H9 (cell line): ENCODE measurements around the gene ERO1A. TPM values are rescaled to one million over a fixed set of nuclear protein-coding genes. Genes with fewer than 3 reads are reported as not detected.

ENCODE experiments used
- DNase-seq: peaks from one replicate; pipeline ENCODE4 v3.0.0-alpha.2; 2017
- H2AFZ ChIP-seq: one replicate; pipeline ENCODE4 v1.6.1; 2013; ENCODE audit warnings: mild to moderate bottlenecking, low read length, control low read depth, moderate library complexity
- H2AK5ac ChIP-seq: 2 replicates; pipeline ENCODE4 v1.6.1; 2013; ENCODE audit warnings: low read length, control low read depth, mixed read lengths; ENCODE audit not compliant: insufficient read length
- H2BK120ac ChIP-seq: one replicate; pipeline ENCODE4 v1.6.1; 2013; ENCODE audit warnings: low read depth, mild to moderate bottlenecking, low read length, control low read depth, inconsistent platforms; ENCODE audit not compliant: poor library complexity, severe bottlenecking
- H2BK12ac ChIP-seq: 2 replicates; pipeline ENCODE4 v1.6.1; 2013; ENCODE audit warnings: low read length, control low read depth, mixed read lengths, low read depth; ENCODE audit not compliant: insufficient read length
- H2BK15ac ChIP-seq: 2 replicates; pipeline ENCODE4 v1.6.1; 2013; ENCODE audit warnings: low read depth, low read length, control low read depth
- H2BK20ac ChIP-seq: one replicate; pipeline ENCODE4 v1.6.1; 2013; ENCODE audit warnings: low read depth, mild to moderate bottlenecking, low read length, control low read depth, inconsistent platforms; ENCODE audit not compliant: poor library complexity, severe bottlenecking
- H2BK5ac ChIP-seq: 2 replicates; pipeline ENCODE4 v1.6.1; 2013; ENCODE audit warnings: low read length, control low read depth, mixed read lengths; ENCODE audit not compliant: insufficient read length
- H3K14ac ChIP-seq: 2 replicates; pipeline ENCODE4 v1.6.1; 2013; ENCODE audit warnings: low read length, control low read depth; ENCODE audit not compliant: insufficient read depth
- H3K18ac ChIP-seq: 2 replicates; pipeline ENCODE4 v1.6.1; 2013; ENCODE audit warnings: low read depth, mild to moderate bottlenecking, mixed read lengths, low read length, control low read depth; ENCODE audit not compliant: insufficient read length
- H3K23ac ChIP-seq: 2 replicates; pipeline ENCODE4 v1.6.1; 2013; ENCODE audit warnings: low read length, control low read depth, mixed read lengths, low read depth; ENCODE audit not compliant: insufficient read length
- H3K23me2 ChIP-seq: 2 replicates; pipeline ENCODE4 v1.6.1; 2013; ENCODE audit warnings: low read depth, mild to moderate bottlenecking, mixed read lengths, low read length, control low read depth; ENCODE audit not compliant: insufficient read length, poor library complexity, severe bottlenecking
- H3K27ac ChIP-seq: 2 replicates; pipeline ENCODE4 v1.5.1; 2013; ENCODE audit warnings: low read length, control low read depth, mixed read lengths, low read depth; ENCODE audit not compliant: insufficient read length
- H3K27me3 ChIP-seq: 2 replicates; pipeline ENCODE4 v1.6.1; 2013; ENCODE audit warnings: low read length, control low read depth, inconsistent platforms; ENCODE audit not compliant: insufficient read depth
- H3K4ac ChIP-seq: 2 replicates; pipeline ENCODE4 v1.6.1; 2013; ENCODE audit warnings: low read depth, mild to moderate bottlenecking, control low read depth, inconsistent platforms, low read length, moderate library complexity
- H3K4me1 ChIP-seq: 2 replicates; pipeline ENCODE4 v1.6.1; 2013; ENCODE audit warnings: low read length, control low read depth, inconsistent platforms; ENCODE audit not compliant: insufficient read depth
- H3K4me2 ChIP-seq: 2 replicates; pipeline ENCODE4 v1.6.1; 2013; ENCODE audit warnings: low read length, control low read depth, mixed read lengths; ENCODE audit not compliant: insufficient read length, insufficient read depth
- H3K56ac ChIP-seq: 2 replicates; pipeline ENCODE4 v1.6.1; 2013; ENCODE audit warnings: low read depth, mild to moderate bottlenecking, mixed read lengths, low read length, control low read depth; ENCODE audit not compliant: insufficient read length
- H3K79me1 ChIP-seq: 2 replicates; pipeline ENCODE4 v1.6.1; 2013; ENCODE audit warnings: low read depth, mild to moderate bottlenecking, moderate library complexity, low read length, control low read depth, inconsistent platforms; ENCODE audit not compliant: insufficient read depth, poor library complexity, severe bottlenecking
- H3K79me2 ChIP-seq: 2 replicates; pipeline ENCODE4 v1.6.1; 2013; ENCODE audit warnings: low read length, control low read depth, inconsistent platforms; ENCODE audit not compliant: insufficient read depth
- H3K9ac ChIP-seq: 2 replicates; pipeline ENCODE4 v1.6.1; 2013; ENCODE audit warnings: low read length, control low read depth, mixed read lengths; ENCODE audit not compliant: insufficient read length; ENCODE audit errors: extremely low read depth
- H3K9me3 ChIP-seq: one replicate; pipeline ENCODE4 v1.6.1; 2013; ENCODE audit warnings: low read depth, low read length, inconsistent platforms; ENCODE audit not compliant: control insufficient read depth
- H3T11ph ChIP-seq: one replicate; pipeline ENCODE4 v1.6.1; 2013; ENCODE audit warnings: mild to moderate bottlenecking, low read length, control low read depth, inconsistent platforms
- H4K20me1 ChIP-seq: one replicate; pipeline ENCODE4 v1.6.1; 2013; ENCODE audit not compliant: control insufficient read depth, insufficient read length, insufficient read depth
- H4K5ac ChIP-seq: 2 replicates; pipeline ENCODE4 v1.6.1; 2013; ENCODE audit warnings: low read depth, mild to moderate bottlenecking, mixed read lengths, low read length, control low read depth; ENCODE audit not compliant: insufficient read length
- H4K8ac ChIP-seq: replicated peaks from 2 replicates; pipeline ENCODE4 v1.6.1; 2013; ENCODE audit warnings: low read length, control low read depth, mixed read lengths, low read depth; ENCODE audit not compliant: insufficient read length
- H4K91ac ChIP-seq: 2 replicates; pipeline ENCODE4 v1.6.1; 2013; ENCODE audit warnings: low read depth, mild to moderate bottlenecking, moderate library complexity, mixed read lengths, low read length, control low read depth; ENCODE audit not compliant: insufficient read length
- H3K27ac Mint-ChIP-seq, 3 experiments: 2 replicates in 2 of 3; 3 replicates in 1 of 3; pipeline ENCODE4 v1.8.0; 2020 to 2021; ENCODE audit warnings: mixed read lengths in 3 of 3, mild to moderate bottlenecking in 1 of 3, moderate library complexity in 1 of 3
- H3K27me3 Mint-ChIP-seq: 2 replicates; pipeline ENCODE4 v1.8.0; 2021; ENCODE audit warnings: low read depth, mild to moderate bottlenecking, moderate library complexity, mixed read lengths
- H3K36me3 Mint-ChIP-seq, 3 experiments: 2 replicates in 2 of 3; 3 replicates in 1 of 3; pipeline ENCODE4 v1.8.0; 2020 to 2021; ENCODE audit warnings: low read depth in 3 of 3, mixed read lengths in 3 of 3; ENCODE audit not compliant: insufficient read depth in 1 of 3
- H3K4me1 Mint-ChIP-seq, 2 experiments: 2 replicates each; pipeline ENCODE4 v1.8.0; 2020; ENCODE audit warnings: mixed read lengths in 2 of 2
- H3K4me3 Mint-ChIP-seq, 2 experiments: 2 replicates in 1 of 2; 3 replicates in 1 of 2; pipeline ENCODE4 v1.8.0; 2020 to 2021; ENCODE audit warnings: mild to moderate bottlenecking in 2 of 2, mixed read lengths in 2 of 2, moderate library complexity in 1 of 2
- H3K9me3 Mint-ChIP-seq, 2 experiments: 2 replicates in 1 of 2; 3 replicates in 1 of 2; pipeline ENCODE4 v1.8.0; 2020; ENCODE audit warnings: mild to moderate bottlenecking in 2 of 2, mixed read lengths in 2 of 2, moderate library complexity in 1 of 2
- WGBS: extraction: QIAGEN DNeasy Blood & Tissue Kit; methylation state at CpG from one replicate; pipeline ENCODE4 v1.1.7; 2013; ENCODE audit warnings: missing lambda C conversion rate, low lambda C conversion rate, mixed read lengths; ENCODE audit not compliant: insufficient read length; ENCODE audit errors: extremely low coverage; 5-methylcytosine and 5-hydroxymethylcytosine counted together
- total RNA-seq: library from RNA; stranded (reverse); gene quantifications from 2 replicates; pipeline ENCODE4 v1.2.1, GENCODE V29; 2021
- TF ChIP-seq, protein P1 (sequence below): fragments of 200-600 bp; sonication (generic); conservative IDR thresholded peaks from 3 replicates; pipeline ENCODE4 v1.8.0; 2021; ENCODE audit warnings: antibody characterized with exemption, mild to moderate bottlenecking

ERO1A gene
- total RNA-seq, 1 experiment from 2014 or later, result 37.1 TPM

- Histone ChIP-seq H3K4me1 (no peaks in the 10 kb centered on the region; the same call in 1 of the 2 replicates), H2BK20ac (no peak overlapping the region), H3K23ac (no peak overlapping the region), H4K20me1 (no peaks in the 10 kb centered on the region), H2BK5ac (no peak overlapping the region), H3K27ac (no peak overlapping the region), H4K5ac (no peak overlapping the region), H2AK5ac (no peak overlapping the region), H3K79me2 (no peaks in the 10 kb centered on the region), H2BK12ac (no peak overlapping the region), H3K18ac (no peak overlapping the region), H3K23me2 (no peaks in the 10 kb centered on the region), H3T11ph (no peak overlapping the region), H3K9me3 (no peaks in the 10 kb centered on the region), H3K27me3 (no peaks in the 10 kb centered on the region), H3K9ac (no peak overlapping the region), H2BK120ac (no peak overlapping the region), H2AFZ (no peak overlapping the region), H4K91ac (no peak overlapping the region), H3K79me1 (no peaks in the 10 kb centered on the region), H3K4ac (no peak overlapping the region), H4K8ac (no peak overlapping the region), H3K14ac (no peak overlapping the region), H3K4me2 (no peak overlapping the region), H2BK15ac (no peak overlapping the region), H3K56ac (no peak overlapping the region)
- no CpG with 5 or more reads among the region's 5 CpGs for WGBS
- peaks cover 5 to 13% (median 7%) of the 10 kb centered on the region in 3 experiments; a peak in 6 of 7 replicates for H3K36me3 Mint-ChIP-seq
- peak overlapping the region in 1 of 3 experiments; percentile 27; a peak in 1 of 7 replicates for H3K27ac Mint-ChIP-seq
- no peak overlapping the region for H3K4me3 Mint-ChIP-seq
- peaks cover 6% of the 10 kb centered on the region in 2 experiments for H3K9me3 Mint-ChIP-seq
- no peaks in the 10 kb centered on the region for H3K27me3 Mint-ChIP-seq
- peak; percentile 33 for DNase-seq
- TF ChIP-seq, protein P1, sequence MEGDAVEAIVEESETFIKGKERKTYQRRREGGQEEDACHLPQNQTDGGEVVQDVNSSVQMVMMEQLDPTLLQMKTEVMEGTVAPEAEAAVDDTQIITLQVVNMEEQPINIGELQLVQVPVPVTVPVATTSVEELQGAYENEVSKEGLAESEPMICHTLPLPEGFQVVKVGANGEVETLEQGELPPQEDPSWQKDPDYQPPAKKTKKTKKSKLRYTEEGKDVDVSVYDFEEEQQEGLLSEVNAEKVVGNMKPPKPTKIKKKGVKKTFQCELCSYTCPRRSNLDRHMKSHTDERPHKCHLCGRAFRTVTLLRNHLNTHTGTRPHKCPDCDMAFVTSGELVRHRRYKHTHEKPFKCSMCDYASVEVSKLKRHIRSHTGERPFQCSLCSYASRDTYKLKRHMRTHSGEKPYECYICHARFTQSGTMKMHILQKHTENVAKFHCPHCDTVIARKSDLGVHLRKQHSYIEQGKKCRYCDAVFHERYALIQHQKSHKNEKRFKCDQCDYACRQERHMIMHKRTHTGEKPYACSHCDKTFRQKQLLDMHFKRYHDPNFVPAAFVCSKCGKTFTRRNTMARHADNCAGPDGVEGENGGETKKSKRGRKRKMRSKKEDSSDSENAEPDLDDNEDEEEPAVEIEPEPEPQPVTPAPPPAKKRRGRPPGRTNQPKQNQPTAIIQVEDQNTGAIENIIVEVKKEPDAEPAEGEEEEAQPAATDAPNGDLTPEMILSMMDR, result no peak; the same call in 2 of the 3 replicates
- peaks cover 6 to 10% of the 10 kb centered on the region in 2 experiments for H3K4me1 Mint-ChIP-seq
Measured at GRCh38 chr14:52609445-52610044, 85.8 kb downstream of the ERO1A start.
